ENCODE measurements around the gene CREB5.

CREB5 gene

DNA sequence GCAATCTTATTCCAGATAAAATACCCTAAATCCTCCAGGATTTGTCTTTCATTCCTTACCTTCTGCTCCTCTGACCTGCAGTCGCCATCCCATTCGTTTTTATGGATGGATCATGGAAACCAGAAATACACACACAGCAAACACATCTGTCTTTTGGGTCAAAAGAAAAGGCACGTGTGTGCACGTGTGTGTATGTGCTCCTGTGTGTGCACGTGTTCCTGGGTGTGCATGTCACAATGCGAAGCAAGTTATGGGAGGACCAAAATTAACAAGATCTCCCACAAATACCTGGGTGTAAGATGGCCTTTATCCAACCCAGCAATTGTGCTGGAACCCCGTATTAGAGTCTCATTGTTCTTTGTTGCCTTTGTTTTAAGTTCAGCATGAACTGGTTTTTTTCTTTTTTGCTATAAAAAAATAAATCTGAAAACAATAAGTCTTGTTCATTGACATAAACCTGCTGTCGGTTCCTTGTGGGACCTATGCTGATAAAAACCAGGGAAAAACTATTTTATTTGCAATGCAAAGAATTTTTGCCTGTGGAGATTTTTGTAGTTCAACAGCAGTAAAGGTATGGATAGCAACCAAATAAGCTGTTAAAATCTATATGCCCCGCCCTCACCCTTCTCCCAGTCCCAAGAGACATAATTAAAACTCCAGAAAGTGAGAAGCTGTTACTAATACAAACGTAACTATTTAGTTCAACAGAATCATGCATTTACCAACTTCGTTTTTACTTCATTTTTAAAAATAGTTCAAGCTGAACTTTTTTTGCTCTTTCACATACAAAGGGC is 229.6 kb downstream of the CREB5 start:
- Histone ChIP-seq H3K27me3 (ENCODE audit: control insufficient read depth in 1 of 2, insufficient read depth in 2 of 2, low read length in 2 of 2) (no peaks in the 10 kb centered on the region), H3K4me1 (ENCODE audit: control insufficient read depth, insufficient read depth, low read length) (no peaks in the 10 kb centered on the region), H3K4me3 (ENCODE audit: low read length in 2 of 2) (no peak overlapping the region), H3K9me3 (ENCODE audit: control insufficient read depth in 2 of 2, low read length in 2 of 2) (no peaks in the 10 kb centered on the region), H3K27ac (ENCODE audit: low read length) (no peak overlapping the region), H3K9ac (ENCODE audit: low read length in 2 of 2) (no peak overlapping the region), H3K36me3 (ENCODE audit: control insufficient read depth in 2 of 2, insufficient read depth in 2 of 2, low read length in 2 of 2) (no peaks in the 10 kb centered on the region)

- Histone ChIP-seq H3K9me3 (ENCODE audit: control insufficient read depth in 2 of 2, low read length in 2 of 2) (no peaks in the 10 kb centered on the region), H3K9ac (ENCODE audit: low read length in 2 of 2) (no peak overlapping the region), H3K4me3 (ENCODE audit: low read length in 2 of 2) (no peak overlapping the region), H3K36me3 (ENCODE audit: control insufficient read depth in 2 of 2, insufficient read depth in 2 of 2, low read length in 2 of 2) (no peaks in the 10 kb centered on the region), H3K27ac (ENCODE audit: low read length) (no peak overlapping the region), H3K27me3 (ENCODE audit: control insufficient read depth in 1 of 2, insufficient read depth in 2 of 2, low read length in 2 of 2) (no peaks in the 10 kb centered on the region), H3K4me1 (ENCODE audit: control insufficient read depth, insufficient read depth, low read length) (no peaks in the 10 kb centered on the region)
Measured at GRCh38 chr7:28643188-28643569, 230.9 kb downstream of the CREB5 start.

- H3K27ac ChIP-seq (ENCODE audit: low read length): no peak overlapping the region
Measured at GRCh38 chr7:28643584-28644340, 231.4 kb downstream of the CREB5 start.

DNA sequence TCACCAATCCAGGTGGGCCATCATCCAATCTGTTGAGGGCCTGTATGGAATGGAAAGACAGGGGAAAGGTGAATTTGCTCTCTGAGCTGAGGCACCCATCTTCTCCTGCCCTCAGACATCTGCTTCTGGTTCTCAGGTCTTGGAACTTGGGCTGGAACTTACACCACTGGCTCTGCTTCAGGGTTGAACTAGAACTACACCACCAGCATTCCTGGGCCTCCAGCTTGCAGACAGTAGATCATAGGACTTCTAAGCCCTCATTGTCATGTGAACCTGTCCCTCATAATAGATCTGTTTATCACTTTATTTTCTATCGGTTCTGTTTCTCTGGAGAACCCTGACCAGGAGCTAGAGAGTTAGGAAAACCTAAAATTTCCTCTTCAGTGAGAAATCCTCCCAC is 233.5 kb downstream of the CREB5 start:
- no peaks in the 10 kb centered on the region for H3K4me1 ChIP-seq (ENCODE audit: control insufficient read depth, insufficient read depth, low read length)
- no peaks in the 10 kb centered on the region for H3K36me3 ChIP-seq (ENCODE audit: control insufficient read depth in 2 of 2, insufficient read depth in 2 of 2, low read length in 2 of 2)
- no peaks in the 10 kb centered on the region for H3K9me3 ChIP-seq (ENCODE audit: control insufficient read depth in 2 of 2, low read length in 2 of 2)
- H3K9ac ChIP-seq (ENCODE audit: low read length in 2 of 2): no peak overlapping the region
- H3K27me3 ChIP-seq (ENCODE audit: control insufficient read depth in 1 of 2, insufficient read depth in 2 of 2, low read length in 2 of 2): no peaks in the 10 kb centered on the region
- no peak overlapping the region for H3K27ac ChIP-seq (ENCODE audit: low read length)
- no peak overlapping the region for H3K4me3 ChIP-seq (ENCODE audit: low read length in 2 of 2)

More at GRCh38 chr7:28643584-28644340, 231.4 kb downstream of the CREB5 start:
- no peak overlapping the region for H3K4me3 ChIP-seq (ENCODE audit: low read length in 2 of 2)
- no peak overlapping the region for H3K9ac ChIP-seq (ENCODE audit: low read length in 2 of 2)
- no peaks in the 10 kb centered on the region for H3K4me1 ChIP-seq (ENCODE audit: control insufficient read depth, insufficient read depth, low read length)
- no peaks in the 10 kb centered on the region for H3K36me3 ChIP-seq (ENCODE audit: control insufficient read depth in 2 of 2, insufficient read depth in 2 of 2, low read length in 2 of 2)
- no peaks in the 10 kb centered on the region for H3K9me3 ChIP-seq (ENCODE audit: control insufficient read depth in 2 of 2, low read length in 2 of 2)
- H3K27me3 ChIP-seq (ENCODE audit: control insufficient read depth in 1 of 2, insufficient read depth in 2 of 2, low read length in 2 of 2): no peaks in the 10 kb centered on the region

- no peaks in the 10 kb centered on the region for H3K9me3 ChIP-seq (ENCODE audit: control insufficient read depth in 2 of 2, low read length in 2 of 2)
- no peak overlapping the region for H3K4me3 ChIP-seq (ENCODE audit: low read length in 2 of 2)
- H3K4me1 ChIP-seq (ENCODE audit: control insufficient read depth, insufficient read depth, low read length): no peaks in the 10 kb centered on the region
- no peak overlapping the region for H3K9ac ChIP-seq (ENCODE audit: low read length in 2 of 2)
- no peak overlapping the region for H3K27ac ChIP-seq (ENCODE audit: low read length)
- no peaks in the 10 kb centered on the region for H3K36me3 ChIP-seq (ENCODE audit: control insufficient read depth in 2 of 2, insufficient read depth in 2 of 2, low read length in 2 of 2)
- H3K27me3 ChIP-seq (ENCODE audit: control insufficient read depth in 1 of 2, insufficient read depth in 2 of 2, low read length in 2 of 2): no peaks in the 10 kb centered on the region
Measured at GRCh38 chr7:28646376-28647075, 234.2 kb downstream of the CREB5 start.

DNA sequence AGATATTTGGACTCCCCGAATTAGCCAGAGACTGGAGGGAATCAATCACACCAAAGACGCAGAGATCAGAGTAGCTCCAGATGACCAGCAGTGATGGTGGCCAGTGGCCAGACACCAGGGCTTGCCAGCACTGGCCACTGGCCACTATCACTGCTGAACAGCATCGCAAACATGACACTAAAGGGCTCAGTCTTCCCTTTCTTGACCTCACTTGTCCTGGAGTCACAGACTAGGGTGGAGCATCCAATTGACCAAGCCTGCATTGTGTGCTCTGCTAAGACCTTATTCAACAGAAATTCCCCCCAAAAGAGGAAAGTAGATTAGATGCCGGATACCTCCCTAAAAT is 234.7 kb downstream of the CREB5 start:
- no peak overlapping the region for H3K4me3 ChIP-seq (ENCODE audit: low read length in 2 of 2)
- H3K9ac ChIP-seq (ENCODE audit: low read length in 2 of 2): no peak overlapping the region
- no peaks in the 10 kb centered on the region for H3K27me3 ChIP-seq (ENCODE audit: control insufficient read depth in 1 of 2, insufficient read depth in 2 of 2, low read length in 2 of 2)
- no peaks in the 10 kb centered on the region for H3K9me3 ChIP-seq (ENCODE audit: control insufficient read depth in 2 of 2, low read length in 2 of 2)
- H3K27ac ChIP-seq (ENCODE audit: low read length): no peak overlapping the region
- H3K4me1 ChIP-seq (ENCODE audit: control insufficient read depth, insufficient read depth, low read length): no peaks in the 10 kb centered on the region
- no peaks in the 10 kb centered on the region for H3K36me3 ChIP-seq (ENCODE audit: control insufficient read depth in 2 of 2, insufficient read depth in 2 of 2, low read length in 2 of 2)

GRCh38 chr7:28649189-28649588 is 236.9 kb downstream of the CREB5 start:
- Histone ChIP-seq H3K27me3 (ENCODE audit: control insufficient read depth in 1 of 2, insufficient read depth in 2 of 2, low read length in 2 of 2) (no peaks in the 10 kb centered on the region), H3K4me1 (ENCODE audit: control insufficient read depth, insufficient read depth, low read length) (no peaks in the 10 kb centered on the region), H3K4me3 (ENCODE audit: low read length in 2 of 2) (no peak overlapping the region), H3K9ac (ENCODE audit: low read length in 2 of 2) (no peak overlapping the region), H3K27ac (ENCODE audit: low read length) (no peak overlapping the region), H3K9me3 (ENCODE audit: control insufficient read depth in 2 of 2, low read length in 2 of 2) (no peaks in the 10 kb centered on the region), H3K36me3 (ENCODE audit: control insufficient read depth in 2 of 2, insufficient read depth in 2 of 2, low read length in 2 of 2) (no peaks in the 10 kb centered on the region)

GRCh38 chr7:28649811-28650210 is 237.5 kb downstream of the CREB5 start:
- H3K9me3 ChIP-seq (ENCODE audit: control insufficient read depth in 2 of 2, low read length in 2 of 2): no peaks in the 10 kb centered on the region
- H3K9ac ChIP-seq (ENCODE audit: low read length in 2 of 2): no peak overlapping the region
- H3K36me3 ChIP-seq (ENCODE audit: control insufficient read depth in 2 of 2, insufficient read depth in 2 of 2, low read length in 2 of 2): no peaks in the 10 kb centered on the region

GRCh38 chr7:28654110-28654509 is 241.8 kb downstream of the CREB5 start:
- no peak overlapping the region for H3K27ac ChIP-seq (ENCODE audit: low read length)
- H3K4me3 ChIP-seq (ENCODE audit: low read length in 2 of 2): no peak overlapping the region
- no peaks in the 10 kb centered on the region for H3K9me3 ChIP-seq (ENCODE audit: control insufficient read depth in 2 of 2, low read length in 2 of 2)
- H3K4me1 ChIP-seq (ENCODE audit: control insufficient read depth, insufficient read depth, low read length): no peaks in the 10 kb centered on the region
- H3K27me3 ChIP-seq (ENCODE audit: control insufficient read depth in 1 of 2, insufficient read depth in 2 of 2, low read length in 2 of 2): no peaks in the 10 kb centered on the region
- no peaks in the 10 kb centered on the region for H3K36me3 ChIP-seq (ENCODE audit: control insufficient read depth in 2 of 2, insufficient read depth in 2 of 2, low read length in 2 of 2)
- H3K9ac ChIP-seq (ENCODE audit: low read length in 2 of 2): no peak overlapping the region

More at GRCh38 chr7:28649811-28650210, 237.5 kb downstream of the CREB5 start:
- no peak overlapping the region for H3K27ac ChIP-seq (ENCODE audit: low read length)
- no peaks in the 10 kb centered on the region for H3K27me3 ChIP-seq (ENCODE audit: control insufficient read depth in 1 of 2, insufficient read depth in 2 of 2, low read length in 2 of 2)
- no peak overlapping the region for H3K4me3 ChIP-seq (ENCODE audit: low read length in 2 of 2)
- H3K4me1 ChIP-seq (ENCODE audit: control insufficient read depth, insufficient read depth, low read length): no peaks in the 10 kb centered on the region

DNA sequence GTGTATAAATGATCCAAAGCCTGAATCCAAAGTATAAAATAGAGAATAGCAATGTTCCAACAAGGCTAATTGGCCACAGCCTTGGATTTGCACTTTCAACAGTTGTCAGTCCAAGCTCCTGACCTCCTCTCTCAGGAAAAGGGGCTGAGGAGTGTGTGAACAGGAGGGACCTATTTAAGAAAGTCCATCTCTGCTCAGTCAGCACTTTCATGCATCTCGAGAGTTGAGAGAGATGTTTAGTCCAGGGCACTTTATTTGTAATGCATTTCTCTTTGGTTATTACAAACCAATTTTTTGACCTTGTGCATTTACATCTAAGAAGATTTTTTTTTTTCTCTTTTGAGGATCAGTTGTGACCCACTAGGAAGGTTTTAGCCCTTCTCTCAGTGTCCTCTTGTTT is 244.2 kb downstream of the CREB5 start:
- no peak overlapping the region for H3K9ac ChIP-seq (ENCODE audit: low read length in 2 of 2)
- no peak overlapping the region for H3K4me3 ChIP-seq (ENCODE audit: low read length in 2 of 2)
- no peaks in the 10 kb centered on the region for H3K27me3 ChIP-seq (ENCODE audit: control insufficient read depth in 1 of 2, insufficient read depth in 2 of 2, low read length in 2 of 2)
- H3K27ac ChIP-seq (ENCODE audit: low read length): no peak overlapping the region
- H3K36me3 ChIP-seq (ENCODE audit: control insufficient read depth in 2 of 2, insufficient read depth in 2 of 2, low read length in 2 of 2): no peaks in the 10 kb centered on the region
- no peaks in the 10 kb centered on the region for H3K9me3 ChIP-seq (ENCODE audit: control insufficient read depth in 2 of 2, low read length in 2 of 2)
- H3K4me1 ChIP-seq (ENCODE audit: control insufficient read depth, insufficient read depth, low read length): no peaks in the 10 kb centered on the region

Data from stomach smooth muscle (tissue), 2 donors.